Anterior cingulate cortex (tissue), 58 donors: ENCODE results near the gene SLC10A2.
"Not testable (repeated sequence)": the region's sequence is repeated elsewhere in the genome, so short reads cannot be mapped to it uniquely, and the experiment has no call there.

Source experiments
- DNase-seq, 58 donors: peaks; one replicate each; lab custom pipeline; 2025; lab: John Stamatoyannopoulos, UW

SLC10A2 gene, protein sequence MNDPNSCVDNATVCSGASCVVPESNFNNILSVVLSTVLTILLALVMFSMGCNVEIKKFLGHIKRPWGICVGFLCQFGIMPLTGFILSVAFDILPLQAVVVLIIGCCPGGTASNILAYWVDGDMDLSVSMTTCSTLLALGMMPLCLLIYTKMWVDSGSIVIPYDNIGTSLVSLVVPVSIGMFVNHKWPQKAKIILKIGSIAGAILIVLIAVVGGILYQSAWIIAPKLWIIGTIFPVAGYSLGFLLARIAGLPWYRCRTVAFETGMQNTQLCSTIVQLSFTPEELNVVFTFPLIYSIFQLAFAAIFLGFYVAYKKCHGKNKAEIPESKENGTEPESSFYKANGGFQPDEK

DNA sequence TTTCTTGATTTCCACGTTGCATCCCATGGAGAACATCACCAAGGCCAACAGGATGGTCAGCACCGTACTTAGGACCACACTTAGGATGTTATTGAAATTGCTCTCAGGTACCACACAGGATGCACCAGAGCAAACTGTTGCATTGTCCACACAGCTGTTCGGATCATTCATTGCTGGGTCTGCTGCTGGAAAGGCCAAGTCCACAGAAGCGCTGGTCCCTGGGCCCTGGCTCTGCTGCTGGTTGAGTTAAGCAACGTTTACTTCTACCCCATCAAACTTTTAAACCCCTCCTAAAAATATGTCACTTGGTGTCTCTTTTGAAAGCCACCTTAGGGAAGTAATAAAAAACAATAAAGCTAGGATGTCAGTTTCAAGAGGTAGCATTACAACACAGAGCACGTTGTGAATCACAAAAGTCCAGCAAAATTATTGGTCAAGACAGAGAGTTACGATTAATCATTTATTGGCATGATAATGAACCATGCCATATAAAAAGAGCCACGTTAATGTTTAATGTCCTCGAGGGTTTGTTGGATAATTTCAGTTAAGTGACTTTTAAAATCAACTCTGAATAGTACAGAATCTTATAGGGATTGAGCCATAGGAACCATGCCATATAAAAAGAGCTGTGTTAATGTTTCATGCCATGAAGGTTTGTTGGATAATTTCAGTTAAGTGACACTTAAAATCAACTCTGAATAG is at the start of gene SLC10A2:
Gene SLC10A2, minus strand, starts transcription at position 339 of the 702 bp plus-strand sequence. Its CDS starts 168 bp downstream, at position 171.
- DNase-seq, result no peak

DNA sequence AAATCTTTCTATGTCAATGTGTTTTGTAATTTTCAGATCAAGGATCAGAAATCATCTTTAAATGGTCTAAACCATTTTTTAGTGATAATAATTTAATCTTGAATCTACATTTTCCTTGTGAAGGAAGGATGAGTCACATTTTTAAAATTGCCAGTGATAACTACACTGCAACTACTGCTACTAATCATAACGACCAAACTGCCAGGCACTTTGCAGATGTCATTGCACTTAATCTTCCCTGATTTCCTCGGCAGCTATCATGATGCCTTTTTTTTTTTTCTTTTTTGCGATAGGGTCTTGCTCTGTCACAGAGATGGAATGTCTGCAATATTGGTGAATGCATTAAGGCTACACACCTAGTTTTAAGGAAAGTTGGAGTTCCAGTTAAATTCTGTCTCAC is 41.4 kb upstream of the SLC10A2 start:
- no peak for DNase-seq

DNA sequence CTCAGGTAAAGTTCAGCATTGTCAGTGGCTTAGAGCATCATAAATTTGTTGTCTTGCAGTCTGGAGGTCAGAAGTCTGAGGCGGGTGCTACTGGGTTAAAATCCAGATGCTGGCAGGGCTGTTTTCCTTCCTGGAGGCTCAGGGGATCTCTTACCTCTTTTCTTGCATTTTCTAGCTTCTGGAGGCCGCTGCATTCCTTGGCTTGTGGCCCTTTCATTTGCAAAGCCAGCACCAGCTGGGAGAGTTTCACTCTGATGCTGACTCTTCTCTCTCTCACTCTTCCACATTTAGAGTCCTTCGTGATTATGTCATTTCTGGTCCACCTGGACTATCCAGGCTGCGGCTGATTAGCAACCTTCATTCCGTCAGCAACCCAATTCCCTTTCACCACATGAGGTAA is 38.1 kb upstream of the SLC10A2 start:
- no peak for DNase-seq

DNA sequence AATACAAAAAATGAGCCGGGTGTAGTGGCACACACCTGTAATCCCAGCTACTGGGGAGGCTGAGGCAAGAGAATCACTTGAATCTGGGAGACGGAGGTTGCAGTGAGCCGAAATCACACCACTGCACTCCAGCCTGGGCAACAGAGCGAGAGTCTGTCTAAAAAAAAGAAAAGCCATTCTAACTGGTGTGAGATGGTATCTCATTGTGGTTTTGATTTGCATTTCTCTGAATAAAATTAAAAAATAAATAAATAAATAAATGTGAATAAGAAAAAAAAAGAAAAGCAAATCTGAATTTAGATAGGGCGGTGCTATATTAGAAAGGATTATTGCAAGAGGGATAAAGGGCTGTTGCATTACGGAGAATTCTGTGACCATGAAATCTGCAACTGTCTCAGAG is 37.2 kb upstream of the SLC10A2 start:
- DNase-seq, result not testable (repeated sequence)

DNA sequence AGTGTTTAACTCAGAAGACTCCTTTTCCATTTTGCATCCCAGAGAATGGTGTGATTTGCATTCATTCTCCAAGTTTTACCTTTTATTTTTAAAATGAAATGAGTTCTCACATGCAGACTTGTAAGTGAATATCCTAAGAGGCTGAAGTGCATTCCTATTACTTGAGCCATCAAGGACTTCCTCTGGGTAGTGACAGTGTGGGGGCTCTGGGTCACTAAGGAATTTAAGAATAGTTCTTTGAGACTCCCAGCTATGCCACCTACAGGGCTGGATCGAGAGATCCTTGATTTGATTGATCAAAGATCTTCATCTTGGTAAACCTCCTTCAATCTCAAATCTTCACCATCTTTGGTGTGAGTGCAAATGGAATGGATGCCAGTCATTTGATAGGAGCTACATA is 36.3 kb upstream of the SLC10A2 start:
- DNase-seq, result no peak

DNA sequence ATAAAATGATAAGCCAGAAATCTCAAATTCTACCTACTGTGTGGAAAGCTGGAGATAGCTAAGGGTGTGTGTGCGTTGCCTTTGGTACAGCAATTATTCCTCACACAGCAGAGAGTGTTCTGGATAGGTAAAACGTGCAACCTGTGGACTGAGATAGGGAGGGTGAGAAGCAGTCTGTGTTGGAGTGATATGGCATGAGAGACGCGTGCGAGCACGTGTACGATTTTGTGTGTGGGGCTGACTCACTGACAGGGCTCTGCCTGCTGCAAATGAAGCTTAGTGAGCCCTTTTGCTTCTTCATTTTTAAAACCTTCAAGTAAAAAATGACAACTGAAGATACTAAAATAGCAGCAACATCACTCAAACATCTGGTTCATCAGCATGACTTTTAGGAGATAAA is 35.7 kb upstream of the SLC10A2 start:
- peak in 1 of 58 donors; percentile 2 for DNase-seq

DNA sequence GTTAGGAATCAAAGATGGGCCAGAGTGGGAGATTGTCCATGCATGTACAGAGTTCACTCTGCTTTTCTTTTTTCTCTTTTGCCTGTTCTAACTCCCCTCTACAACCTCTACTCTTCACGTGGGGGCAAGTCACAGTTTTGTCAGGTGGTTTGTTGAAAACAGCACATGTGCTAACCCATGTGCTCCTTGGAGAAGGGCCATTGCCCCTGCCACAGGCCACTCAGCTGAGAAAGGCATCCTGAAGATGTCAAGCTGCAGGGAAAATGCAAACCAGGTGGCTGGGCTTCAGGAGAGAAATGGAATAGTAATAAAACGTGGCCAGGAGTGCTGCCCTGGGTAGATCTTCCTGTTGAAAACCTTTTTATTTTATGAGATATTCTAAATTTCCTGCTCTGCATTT is 35.3 kb upstream of the SLC10A2 start:
- no peak for DNase-seq

DNA sequence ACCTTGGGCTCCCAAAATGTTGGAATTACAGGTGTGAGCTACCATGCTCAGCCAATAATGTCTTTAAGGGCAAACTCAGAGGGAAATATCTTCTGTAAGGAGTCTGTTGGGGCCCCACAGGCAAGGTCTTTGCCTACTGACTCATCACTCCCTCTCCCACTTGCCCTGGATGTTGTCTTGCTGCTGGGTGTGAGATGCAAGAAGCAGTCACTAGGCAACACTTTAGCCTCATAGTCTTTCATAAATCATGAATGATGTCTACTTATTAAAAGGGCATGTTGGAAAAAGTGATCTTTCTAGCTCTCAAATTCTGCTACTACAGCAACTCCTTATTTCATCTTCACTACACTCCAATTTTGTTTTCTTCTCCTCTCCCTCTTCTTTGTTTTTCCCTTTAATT is 34.6 kb upstream of the SLC10A2 start:
- DNase-seq, result no peak

DNA sequence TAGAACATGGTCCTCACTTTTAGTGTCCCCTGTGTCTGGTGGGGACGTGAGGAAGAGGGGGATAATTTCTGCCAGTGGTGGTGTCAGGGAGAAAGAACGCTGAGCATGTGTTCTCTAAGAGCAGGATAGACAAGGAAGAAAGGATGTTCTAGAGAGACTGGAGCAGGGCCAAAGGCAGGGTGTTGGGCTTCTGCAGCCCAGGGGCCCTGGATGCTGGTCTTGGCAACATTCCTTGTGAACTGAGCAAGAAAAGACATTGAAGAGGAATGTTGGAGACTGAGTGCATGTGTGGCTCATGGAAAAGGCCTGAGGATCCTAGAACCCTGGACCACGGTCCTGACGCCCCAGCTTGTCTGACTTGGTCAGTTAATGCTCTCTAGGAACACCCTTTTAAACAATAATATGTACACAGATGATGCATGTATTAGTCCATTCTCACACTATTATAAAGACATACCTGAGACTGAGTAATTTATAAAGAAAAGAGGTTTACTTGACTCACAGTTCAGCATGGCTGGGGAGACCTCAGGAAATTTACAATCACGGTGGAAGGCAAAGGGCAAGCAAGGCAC is 33.6 kb upstream of the SLC10A2 start:
- no peak for DNase-seq

DNA sequence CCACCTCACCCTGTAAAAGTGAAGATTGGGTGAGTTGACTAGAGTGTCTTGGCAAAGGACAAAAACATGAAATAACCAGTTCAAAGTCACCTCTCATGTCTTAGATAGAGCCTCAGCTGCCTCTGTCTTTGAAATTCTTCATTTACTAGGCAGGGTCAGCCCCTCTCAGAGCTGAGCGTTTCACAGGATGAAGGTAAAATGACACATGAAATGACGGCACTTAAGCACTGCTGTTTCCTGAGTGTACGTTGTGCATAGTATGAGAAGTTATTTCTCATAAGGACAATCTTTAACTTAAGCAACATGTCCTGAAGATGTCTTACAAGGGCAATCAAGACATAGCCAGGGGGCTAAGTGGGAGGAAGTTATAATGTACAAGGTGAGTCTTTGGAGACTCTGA is 32.3 kb upstream of the SLC10A2 start:
- DNase-seq, result no peak

DNA sequence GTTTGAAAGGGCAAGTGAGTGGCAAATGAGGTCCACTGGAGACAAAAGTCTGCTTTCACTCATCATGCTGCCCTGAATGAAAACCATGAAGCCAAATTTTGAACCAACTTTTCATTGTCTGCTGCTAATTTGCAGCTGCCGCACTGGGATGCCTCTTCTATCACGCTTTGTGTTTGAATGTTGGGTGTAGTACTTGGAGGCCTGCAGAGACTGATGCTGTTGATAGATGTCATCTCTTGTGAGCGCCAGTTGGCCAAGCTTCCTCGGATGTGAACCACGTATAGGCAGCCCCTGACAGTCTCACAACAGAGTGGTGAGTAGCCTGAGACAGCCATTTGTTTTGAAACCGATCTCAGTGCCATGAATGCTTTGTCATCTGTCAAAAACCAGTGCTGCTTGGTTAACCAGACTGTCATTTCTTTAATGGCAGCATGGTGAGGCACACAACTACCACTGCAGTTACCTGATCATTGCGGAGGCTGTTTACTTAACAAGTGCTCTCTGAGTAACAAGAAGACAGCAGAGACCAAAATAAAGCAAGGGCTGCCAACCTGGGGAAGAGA is 31.2 kb upstream of the SLC10A2 start:
- peak in 45 of 58 donors; percentile 1 to 88 (median 39) for DNase-seq

DNA sequence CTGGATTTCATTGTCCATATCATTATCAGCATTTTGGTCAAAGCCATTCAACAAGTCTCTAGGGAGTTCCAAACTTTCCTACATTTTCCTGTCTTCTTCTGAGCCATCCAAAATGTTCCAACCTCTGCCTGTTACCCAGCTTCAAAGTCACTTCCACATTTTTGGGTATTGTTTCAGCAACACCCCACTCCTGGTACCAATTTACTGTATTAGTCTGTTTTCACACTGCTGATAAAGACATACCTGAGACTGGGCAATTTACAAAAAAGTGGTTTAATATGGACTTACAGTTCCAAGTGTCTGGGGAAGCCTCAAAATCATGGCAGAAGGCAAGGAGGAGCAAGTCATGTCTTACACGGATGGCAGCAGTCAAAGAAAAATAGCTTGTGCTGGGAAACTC is 27.4 kb upstream of the SLC10A2 start:
- not testable (repeated sequence) for DNase-seq

DNA sequence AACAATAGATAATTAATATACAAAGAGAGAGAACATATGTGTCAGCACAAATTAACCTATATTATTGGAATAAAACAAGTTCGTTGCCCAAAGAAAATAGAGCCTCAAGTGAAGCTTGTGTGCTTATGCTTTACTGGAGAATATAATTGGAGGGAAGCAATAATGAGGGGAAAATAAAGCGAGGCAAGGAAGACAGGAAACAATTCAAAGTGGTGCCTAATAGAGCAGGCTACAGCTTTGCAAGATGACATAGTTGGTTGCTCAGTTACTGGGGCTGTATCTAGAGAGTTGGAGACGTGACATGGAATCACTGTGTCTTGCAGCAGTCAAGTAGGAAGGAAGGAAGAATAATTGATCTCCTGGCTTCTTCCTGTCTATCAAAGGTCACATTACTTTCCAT is 21.1 kb upstream of the SLC10A2 start:
- DNase-seq, result no peak

DNA sequence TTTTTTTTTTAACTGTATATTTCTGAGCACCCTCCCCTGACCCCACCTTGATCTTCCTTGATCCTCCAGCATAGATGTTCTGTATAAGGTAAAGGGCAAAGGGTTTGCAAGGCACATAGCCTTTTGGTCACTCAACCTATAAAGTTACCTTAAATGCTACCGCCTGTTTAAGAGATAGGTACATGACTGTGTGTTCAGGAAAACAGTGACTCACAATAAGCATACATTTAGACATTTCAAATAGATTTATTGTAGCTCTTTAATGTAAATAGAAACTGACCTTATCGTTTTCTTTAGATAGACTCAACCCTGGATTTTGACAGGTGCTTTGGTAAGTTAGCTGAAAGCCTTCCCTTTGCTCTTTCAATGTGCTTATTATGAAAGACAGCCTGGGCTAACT is 15.2 kb upstream of the SLC10A2 start:
- DNase-seq, result no peak

DNA sequence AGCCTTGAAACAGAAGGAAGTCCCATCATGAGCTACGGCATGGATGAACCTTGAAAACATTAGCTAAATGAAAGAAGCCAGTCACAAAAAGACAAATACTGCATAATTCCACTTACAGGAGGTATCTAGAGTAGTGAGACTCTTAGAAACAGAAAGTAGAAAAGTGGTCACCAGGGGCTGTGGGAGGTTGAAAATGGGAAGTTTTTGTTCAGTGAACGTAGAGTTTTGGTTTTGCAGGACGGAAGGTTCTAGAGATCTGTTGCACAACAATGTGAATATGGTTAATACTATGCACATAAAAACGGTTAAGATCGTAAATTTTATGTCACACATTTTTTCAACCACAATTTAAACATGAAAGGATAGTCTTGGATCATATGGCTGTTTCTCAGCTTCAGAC is 11.9 kb upstream of the SLC10A2 start:
- no peak for DNase-seq

DNA sequence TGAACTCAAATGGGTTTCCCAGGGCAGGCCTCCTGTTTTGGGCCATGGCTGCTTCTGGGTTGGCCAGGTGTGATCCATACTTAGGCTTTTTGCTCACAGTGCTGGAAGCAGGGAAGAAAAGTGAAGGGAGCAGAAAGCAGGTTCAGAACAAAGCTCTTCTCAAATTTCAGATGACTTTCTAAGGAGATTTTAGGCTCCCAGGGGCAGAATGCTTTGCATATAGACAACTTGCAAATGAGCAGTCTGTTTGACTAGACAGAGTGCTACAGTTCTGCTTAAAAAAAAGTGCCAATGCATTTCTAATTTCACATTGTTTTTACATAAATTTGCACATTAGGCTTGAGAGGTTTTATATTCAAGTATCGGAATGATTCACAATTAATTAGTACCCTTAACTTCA is 2.6 kb upstream of the SLC10A2 start:
- DNase-seq, result no peak

DNA sequence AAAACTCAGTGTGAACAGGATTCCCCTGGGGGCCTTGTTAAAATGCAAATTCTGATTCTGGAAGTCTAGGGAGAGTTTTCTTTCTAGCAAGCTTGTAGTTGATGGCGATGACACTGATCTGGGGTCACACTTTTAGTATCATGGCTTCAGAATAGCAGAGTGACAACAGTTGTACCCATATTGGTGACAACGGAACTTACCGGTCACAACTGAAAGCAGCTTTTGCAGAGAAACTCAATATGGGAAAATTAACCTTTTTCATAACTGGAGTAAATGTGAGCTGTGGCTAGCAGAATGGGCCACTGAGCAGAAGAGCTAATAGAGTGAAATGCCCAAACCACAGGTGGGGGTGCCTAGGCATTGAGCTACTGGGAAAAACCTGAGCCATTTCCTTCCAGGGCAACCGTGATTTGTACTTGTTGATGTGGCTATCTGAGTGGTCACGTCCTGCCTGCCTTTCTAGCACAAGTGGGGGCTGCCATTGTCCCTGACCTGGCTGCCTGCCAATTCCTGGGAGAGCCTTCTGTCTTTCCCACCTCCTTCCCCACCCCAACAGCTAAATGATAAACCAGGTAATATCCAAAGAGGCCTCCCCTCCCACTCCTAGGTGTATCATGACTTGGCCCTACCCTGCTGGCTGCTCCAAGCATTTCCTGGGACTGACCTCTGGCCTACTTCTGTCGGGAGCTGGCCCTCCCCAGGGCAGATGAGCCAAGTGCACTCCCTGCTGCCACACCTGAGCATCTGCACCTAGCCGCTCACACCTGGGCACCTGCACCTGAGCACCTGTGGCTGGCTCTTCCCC is 1.7 kb upstream of the SLC10A2 start:
- peak in 1 of 58 donors; percentile 2 for DNase-seq

DNA sequence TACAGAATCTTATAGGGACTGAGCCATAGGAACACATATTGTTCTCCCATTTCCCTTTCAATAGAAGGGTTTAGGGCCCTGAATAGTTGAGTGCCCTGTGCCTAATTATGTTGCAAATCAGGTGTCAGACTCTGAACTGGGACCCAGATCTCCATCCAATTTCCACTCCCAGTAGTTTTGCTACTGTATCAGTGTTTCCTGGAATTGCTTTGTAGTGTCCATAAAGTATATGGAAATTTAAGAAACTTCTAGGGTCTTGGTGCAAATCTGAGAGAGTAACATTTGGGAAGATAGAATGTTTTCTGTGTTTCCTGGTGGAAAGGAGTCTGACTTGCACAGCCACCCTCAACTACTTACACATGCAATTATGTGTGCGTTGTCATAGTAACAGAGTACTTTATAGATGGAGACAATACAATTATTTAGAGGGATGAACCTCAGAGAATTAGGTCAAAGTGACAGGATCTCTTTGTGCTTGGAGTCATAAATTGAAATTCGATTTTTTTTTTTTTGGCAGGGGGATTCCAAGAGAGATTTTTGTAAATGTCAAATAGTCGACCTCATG is 646 bp upstream of the SLC10A2 start:
- no peak for DNase-seq

DNA sequence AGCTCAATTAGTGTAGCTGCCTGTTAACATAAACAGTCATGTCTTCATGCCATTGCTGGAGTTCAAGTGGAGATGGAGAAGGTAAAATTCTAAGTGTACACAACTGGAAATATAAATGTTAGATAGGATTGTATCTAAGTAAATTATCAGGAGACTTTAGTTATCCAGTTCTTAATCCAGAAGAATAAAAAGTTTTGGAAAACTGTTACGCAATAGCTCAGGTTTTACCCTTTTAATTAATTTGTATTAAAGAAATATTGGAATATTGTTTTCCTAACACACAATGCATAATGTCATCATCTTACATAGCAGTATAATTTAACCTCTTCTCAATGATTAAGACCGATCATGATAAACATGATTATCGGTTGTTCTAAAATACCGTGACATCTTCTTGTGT is 2.8 kb downstream of the SLC10A2 start:
- DNase-seq, result no peak

DNA sequence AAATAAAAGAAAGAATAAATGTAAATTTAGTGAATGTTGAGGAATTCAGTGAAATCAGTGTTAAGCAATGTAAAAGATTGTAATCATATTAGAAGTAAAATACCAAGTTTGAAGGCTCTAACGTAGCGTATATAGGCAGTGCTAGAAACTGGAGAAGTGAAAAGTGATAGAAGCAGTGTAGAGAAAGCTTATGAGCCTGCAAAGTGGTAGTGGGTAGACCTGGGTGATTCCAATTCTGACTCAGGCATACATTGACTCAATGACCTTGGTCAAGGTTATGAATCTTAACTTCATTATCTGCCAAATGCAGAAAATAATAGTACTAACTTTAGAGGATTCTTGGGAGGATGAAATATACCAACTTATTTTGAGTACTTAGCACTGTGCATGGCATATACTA is 4.1 kb downstream of the SLC10A2 start:
- DNase-seq, result no peak
